Fibroblast of the aortic adventitia (primary cell): ENCODE results near the gene CEACAM5. TPM values are rescaled to one million over a fixed set of nuclear protein-coding genes. Genes with fewer than 3 reads are reported as not detected.
A peak's percentile ranks its signal among the peaks of the same experiment; 100 is the strongest.
"Not testable (repeated sequence)": the region's sequence is repeated elsewhere in the genome, so short reads cannot be mapped to it uniquely, and the experiment has no call there.

Source experiments
- DNase-seq: peaks from one replicate; pipeline ENCODE4 v3.0.0-alpha.2; 2010; ENCODE audit warnings: low read depth
- H3K4me3 ChIP-seq: 2 replicates; pipeline ENCODE4 v1.5.1; 2011; ENCODE audit warnings: low read depth, mild to moderate bottlenecking, control low read depth, low read length, moderate library complexity
- CTCF ChIP-seq: IDR thresholded peaks from 2 replicates; pipeline ENCODE4 v1.5.1; 2011; ENCODE audit warnings: mild to moderate bottlenecking, low read length, control low read depth, inconsistent platforms; ENCODE audit not compliant: insufficient read depth
- total RNA-seq: library from RNA; depleted of rRNA; stranded (reverse); fragments of >200 nt; gene quantifications from 2 replicates; pipeline ENCODE4 v1.2.3, GENCODE V29; 2012; ENCODE audit warnings: low replicate concordance

Gene CEACAM5
- total RNA-seq, 1 donor: not detected

DNA sequence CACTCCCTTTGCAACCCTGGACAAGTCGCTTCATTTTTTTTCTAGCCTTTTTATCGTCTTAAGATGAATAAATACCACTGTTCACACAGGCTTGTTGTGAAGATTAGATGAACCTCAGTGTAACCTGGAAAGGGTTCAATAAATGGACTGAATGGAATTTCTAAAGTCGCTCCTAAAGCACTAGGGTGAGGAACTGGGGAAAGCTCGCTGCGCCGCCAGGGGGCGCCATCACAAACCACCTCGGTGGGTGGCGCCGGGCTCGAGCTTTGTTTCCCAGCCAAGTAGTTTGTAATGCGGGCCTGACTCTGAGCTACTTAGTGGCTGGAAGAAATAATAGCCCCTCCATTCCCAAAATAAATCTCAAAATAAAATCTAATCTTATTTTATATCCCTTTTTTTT is 44.7 kb downstream of the CEACAM5 start:
- no peak overlapping the region for H3K4me3 ChIP-seq
- TF ChIP-seq CTCF: peak; percentile 67
- DNase-seq: peak; percentile 18

DNA sequence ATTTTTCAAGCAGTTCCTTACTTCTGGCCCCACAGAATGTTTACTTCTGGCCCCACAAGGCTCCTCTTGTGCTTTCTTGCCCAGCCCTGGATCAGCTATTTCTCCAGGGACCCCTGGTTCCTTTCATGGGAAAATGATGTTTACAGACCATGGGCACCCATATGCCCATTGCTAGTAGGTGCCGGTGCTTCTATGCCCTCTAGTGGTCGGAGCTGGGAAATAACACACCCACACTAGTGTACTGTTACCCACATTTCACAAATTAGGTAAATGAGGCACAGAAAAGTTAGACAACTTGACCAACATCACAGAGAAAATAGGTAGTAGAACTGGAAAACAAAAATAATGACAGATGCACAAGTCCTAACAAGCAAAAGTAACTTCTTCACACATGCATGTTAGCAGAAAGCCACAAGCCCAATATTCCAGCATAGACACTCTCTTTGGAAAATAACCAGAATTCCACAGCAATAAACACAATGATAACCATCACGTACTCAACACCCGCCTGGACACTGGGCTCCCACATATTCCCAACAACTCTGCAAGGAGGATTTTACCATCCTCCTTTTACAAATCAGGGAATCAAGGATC is 45.6 kb downstream of the CEACAM5 start:
- H3K4me3 ChIP-seq: no peak overlapping the region
- DNase-seq: peak; percentile 22
- peak; percentile 71 for TF ChIP-seq CTCF

- DNase-seq: no peak
- H3K4me3 ChIP-seq: no peak within 1 kb of the TSS
- TF ChIP-seq CTCF: no peak
Measured at GRCh38 chr19:41755328-41755913, 47.0 kb downstream of the CEACAM5 start, which contains the start of gene CEACAM6. TSS of gene CEACAM6 (plus strand) at chr19:41755530. CDS start at chr19:41755639, 109 bp downstream.

GRCh38 chr19:41758846-41759245 is 50.4 kb downstream of the CEACAM5 start:
- no peak for DNase-seq
- no peak overlapping the region for H3K4me3 ChIP-seq
- TF ChIP-seq CTCF: no peak

GRCh38 chr19:41767115-41767514 is 58.7 kb downstream of the CEACAM5 start:
- no peak for TF ChIP-seq CTCF
- no peak overlapping the region for H3K4me3 ChIP-seq
- DNase-seq: no peak

- DNase-seq, H3K4me3 ChIP-seq: not testable (repeated sequence)
Measured at GRCh38 chr19:41768105-41768504, 59.7 kb downstream of the CEACAM5 start.

- no peak overlapping the region for H3K4me3 ChIP-seq
- DNase-seq: no peak
- TF ChIP-seq CTCF: no peak
Measured at GRCh38 chr19:41769608-41770007, 61.2 kb downstream of the CEACAM5 start.
